Stimulated activated CD8-positive, alpha-beta memory T cell treated with anti-CD3 and anti-CD28 coated beads, Interleukin-12 subunit alpha, Interleukin-12 subunit beta, amount 100 ng/mL, for 1 hour (primary cell): ENCODE results near the gene NCMAP.
"Not testable (repeated sequence)": the region's sequence is repeated elsewhere in the genome, so short reads cannot be mapped to it uniquely, and the experiment has no call there.

Experiments
- DNase-seq: peaks from one replicate; pipeline ENCODE4 v3.0.0-alpha.2; 2020; ENCODE audit warnings: low read depth

The NCMAP gene, protein sequence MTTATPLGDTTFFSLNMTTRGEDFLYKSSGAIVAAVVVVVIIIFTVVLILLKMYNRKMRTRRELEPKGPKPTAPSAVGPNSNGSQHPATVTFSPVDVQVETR

DNA sequence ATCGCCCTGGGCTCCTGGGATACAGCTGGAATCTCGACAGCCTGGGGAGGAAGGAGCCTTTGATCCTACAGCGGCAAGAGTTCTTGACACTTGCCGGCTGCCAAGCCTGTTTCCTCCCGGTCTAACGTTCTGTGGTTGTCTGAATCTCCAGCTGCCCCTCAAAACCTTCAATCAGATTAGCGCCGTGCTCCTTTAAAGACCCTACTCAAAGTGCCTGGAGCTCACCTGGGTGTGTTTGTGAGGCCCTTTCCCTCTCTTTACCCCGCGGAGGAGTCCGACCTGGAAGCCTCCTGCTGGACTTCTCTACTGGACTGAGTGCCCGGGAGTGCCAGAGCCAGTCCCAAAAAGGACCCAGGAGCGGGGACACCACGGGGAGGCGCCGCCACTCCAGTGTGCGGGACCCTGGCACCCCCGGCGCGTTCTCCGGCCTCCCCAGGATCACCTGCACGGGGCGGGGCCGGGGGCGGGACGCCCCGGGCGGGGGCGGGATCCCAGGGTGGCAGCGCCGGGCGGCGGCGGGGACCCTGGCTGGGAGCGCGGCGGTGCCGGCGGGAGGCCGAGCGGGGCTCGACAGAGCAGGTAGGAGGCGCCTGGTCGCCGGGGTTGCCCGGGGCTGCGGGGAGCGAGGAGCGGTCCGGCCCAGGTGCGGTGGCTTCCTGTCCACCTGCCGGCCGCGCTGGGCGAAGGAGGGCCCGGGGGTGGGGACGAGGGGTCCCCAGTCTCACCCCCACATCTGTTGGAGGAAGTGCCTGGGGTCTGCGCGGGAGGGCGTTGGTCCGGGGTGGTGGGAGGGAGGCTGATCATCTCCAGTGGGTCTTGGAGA lies at the start of gene NCMAP:
NCMAP (plus strand) TSS at position 497 of the 823 bp plus-strand sequence. CDS start 39,344 bp downstream, outside the sequence.
- DNase-seq: peak; percentile 26

DNA sequence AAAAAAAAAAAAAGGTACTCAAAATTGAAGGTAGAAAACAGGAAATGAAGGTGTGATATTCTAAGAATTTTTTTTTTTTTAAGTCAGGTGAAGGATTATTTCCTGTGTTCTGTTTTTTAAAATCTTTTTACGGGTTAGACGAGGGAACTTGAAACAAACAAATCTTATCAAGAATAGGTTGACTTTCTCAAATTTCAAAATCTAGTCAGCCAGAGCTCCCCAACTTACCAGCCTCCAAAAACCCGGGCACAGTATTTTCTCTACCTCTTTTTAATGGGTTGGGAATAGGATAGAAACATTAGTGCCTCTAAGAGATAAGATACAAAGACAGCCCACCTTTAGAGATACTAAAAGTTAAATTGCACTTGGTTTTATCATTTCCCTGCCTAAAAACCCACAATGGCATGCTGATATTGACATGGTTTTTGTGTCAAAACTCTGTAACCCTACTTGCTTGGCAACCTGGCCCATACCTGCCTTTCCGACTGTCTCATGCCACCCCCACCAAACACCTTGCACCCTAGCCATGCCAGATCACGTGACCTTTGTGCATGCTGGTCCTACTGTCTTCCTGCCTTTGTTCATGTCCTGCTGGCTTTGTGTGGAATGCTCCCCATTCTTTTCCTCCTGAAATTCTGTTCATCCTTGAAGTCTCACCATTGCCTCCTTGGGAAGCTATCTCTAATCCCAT lies 49.1 kb upstream of the NCMAP start:
- no peak for DNase-seq

DNA sequence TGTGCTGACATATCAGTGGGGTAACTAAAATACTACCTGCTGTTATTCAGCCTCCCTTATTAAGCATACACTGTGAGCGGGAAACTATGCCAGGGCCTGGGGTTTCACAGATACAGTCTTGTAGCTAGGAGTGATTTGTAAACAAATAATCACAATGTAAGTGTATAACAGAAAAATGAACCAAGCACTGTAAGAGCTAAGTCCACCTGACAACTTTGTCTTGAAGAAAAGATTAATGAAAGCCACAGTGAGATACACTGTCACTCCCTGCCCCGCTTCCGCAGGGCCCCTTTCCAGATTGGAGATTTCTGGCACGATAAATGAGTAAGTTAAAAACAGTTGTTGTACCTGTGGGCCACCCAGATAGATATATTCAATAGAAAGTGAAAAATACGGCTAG lies 48.5 kb upstream of the NCMAP start:
- no peak for DNase-seq

- DNase-seq: no peak
These were observed 47.0 kb upstream of the NCMAP start for GRCh38 chr1:24508911-24509310.

DNA sequence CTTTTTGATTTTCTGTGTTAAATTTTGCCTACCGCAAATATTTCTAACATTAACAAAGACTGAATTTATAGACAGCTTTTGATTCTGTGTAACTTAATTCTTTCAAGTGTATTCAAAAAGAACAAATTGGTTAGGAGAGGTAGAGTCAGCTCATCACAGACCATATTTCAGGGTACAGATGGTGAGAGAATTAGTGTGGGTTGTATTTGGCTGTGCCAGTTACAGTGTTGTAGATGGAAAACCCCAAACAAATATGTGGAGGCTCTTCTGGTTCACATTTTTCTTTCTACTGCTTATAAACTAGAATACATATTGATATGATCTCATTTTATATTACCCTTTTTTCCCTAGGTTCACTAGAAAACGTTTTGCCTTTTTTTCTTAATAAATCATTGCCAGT lies 42.2 kb upstream of the NCMAP start:
- DNase-seq: no peak

- DNase-seq: no peak
These were observed 40.9 kb upstream of the NCMAP start for GRCh38 chr1:24514946-24515345.

DNA sequence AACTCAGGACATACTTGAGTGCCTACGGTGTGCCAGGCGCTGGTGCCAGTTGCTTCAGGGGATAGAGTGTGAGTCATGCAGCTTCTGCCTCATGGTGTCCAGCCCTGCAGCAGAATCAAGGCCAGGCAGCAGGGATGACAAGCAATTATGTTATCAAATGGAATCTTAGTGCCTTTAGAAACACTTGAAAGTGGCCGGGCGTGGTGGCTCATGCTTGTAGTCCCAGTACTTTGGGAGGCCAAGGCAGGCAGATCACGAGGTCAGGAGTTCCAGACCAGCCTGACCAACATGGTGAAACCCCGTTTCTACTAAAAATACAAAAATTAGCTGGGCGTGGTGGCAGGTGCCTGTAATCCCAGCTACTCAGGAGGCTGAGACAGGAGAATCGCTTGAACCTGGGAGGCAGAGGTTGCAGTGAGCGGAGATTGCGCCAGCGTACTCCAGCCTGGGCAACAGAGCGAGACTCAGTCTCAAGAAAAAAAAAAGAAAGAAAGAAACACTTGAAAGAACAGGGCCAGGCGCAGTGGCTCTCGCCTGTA lies 40.1 kb upstream of the NCMAP start:
- not testable (repeated sequence) for DNase-seq

GRCh38 chr1:24516506-24516905 lies 39.4 kb upstream of the NCMAP start:
- DNase-seq: no peak

GRCh38 chr1:24517898-24518297 lies 38.0 kb upstream of the NCMAP start:
- no peak for DNase-seq

GRCh38 chr1:24520282-24520681 lies 35.6 kb upstream of the NCMAP start:
- not testable (repeated sequence) for DNase-seq

DNA sequence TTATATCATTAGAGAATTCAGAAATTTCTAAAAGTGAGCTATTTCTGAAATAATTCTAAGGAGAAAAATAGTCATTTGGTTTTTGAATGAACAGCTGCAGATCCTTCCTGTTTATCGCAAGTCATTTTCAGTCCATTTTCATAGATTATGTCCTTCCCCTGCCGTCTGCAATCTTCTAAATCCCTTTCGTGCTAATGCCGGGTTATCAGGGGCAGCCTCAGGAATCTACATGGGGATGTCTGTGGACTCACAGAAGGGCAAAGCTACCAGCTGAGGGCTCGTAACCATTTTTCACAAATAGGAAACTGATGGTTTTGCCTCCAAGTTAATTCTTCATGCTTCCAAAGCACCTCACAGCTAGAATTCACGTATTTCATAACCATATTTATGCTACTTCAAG lies 30.3 kb upstream of the NCMAP start:
- no peak for DNase-seq

DNA sequence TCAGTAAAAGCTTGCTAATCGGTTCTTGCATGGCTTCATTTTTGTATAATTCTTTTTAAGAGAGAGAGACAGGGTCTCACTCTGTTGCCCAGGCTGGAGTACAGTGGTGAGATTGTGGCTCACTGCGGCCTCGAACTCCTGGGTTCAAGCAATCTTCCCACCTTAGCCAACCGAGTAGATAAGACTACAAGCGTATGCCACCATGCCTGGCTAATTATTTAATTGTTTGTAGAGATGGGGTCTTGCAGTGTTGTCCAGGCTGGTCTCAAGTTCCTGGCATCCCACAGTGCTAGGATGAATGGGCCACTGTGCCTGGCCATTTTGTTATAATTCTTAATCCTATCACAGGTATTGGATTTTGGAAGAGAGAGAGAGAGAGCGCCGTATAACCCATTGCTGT lies 29.8 kb upstream of the NCMAP start:
- no peak for DNase-seq

DNA sequence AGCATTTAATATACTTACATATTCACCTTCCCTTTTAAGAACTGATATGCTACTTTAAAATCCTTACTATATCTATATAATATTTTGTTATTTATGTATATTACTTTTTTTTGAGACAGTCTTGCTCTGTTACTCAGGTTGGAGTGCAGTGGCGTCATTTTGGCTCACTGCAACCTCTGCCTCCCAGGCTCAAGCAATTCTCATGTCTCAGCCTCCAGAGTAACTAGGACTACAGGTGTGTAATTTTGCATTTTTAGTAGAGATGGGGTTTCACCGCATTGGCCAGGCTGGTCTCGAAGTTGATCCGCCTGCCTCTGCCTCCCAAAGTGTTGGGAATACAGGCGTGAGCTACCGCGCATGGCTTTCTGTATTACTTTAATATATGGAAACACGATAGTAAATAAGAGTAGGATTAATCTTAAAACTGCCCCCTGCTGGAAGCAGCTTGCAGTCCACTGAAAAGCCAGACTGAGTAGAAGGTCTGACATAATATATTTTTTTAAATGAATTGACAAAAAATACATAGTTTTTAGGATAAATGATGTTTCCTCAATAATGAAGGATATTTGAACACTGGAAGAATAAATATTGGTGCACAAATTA lies 28.8 kb upstream of the NCMAP start:
- DNase-seq: peak; percentile 39

GRCh38 chr1:24528744-24529143 lies 27.1 kb upstream of the NCMAP start:
- no peak for DNase-seq

DNA sequence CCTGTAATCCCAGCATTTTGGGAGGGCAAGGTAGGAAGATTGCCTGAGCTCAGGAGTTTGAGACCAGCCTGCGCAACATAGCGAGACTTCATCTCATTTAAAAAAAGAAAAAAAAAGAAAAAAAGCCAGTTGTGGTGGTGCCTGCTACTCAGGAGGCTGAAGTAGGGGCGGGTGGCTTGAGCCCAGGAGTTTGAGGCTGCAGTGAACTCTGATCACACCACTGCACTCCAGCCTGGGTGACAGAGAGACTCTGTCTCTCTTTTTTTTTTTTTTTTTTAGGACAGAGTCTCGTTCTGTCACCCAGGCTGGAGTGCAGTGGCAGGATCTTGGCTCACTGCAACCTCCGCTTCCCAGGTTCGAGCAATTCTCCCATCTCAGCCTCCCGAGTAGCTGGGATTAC lies 26.6 kb upstream of the NCMAP start:
- DNase-seq: not testable (repeated sequence)

DNA sequence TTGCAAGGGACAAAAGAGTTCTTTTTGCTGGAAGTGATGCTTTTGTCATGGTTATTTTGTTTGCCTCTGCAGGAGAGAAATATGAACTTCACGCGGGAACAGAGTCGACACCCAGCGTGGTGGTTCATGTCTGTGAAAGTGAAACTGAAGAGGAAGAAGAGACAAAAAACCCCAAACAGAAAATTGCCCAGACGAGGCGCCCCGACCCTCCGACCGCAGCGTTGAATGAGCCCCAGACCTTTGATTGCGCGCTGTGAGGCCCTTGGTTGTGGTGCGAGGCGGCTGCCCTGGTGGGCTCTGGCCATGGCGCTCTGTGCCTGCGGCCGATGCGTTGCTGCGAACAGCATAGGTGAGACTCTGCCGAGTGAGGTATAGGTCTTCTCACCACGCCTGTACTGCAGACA lies 20.9 kb upstream of the NCMAP start:
- DNase-seq: peak; percentile 47

DNA sequence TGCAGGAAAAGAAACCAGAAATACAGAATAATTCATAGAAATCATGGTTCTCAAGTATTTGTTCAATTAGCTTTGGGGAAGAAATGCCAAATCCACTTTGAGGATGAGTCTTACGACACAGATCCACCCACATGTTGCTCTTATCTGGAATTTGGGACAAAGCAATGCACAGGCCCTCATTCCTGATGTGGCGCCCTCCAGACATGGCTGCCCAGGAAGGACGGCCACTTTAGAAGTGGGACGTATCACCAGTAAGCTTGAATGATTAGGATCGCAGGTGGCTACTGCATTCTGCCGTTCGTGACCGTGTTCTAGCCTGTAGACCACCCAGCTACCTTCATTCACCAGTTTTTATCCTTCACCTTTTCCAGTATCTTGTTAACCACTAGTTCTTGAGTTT lies 20.1 kb upstream of the NCMAP start:
- no peak for DNase-seq

DNA sequence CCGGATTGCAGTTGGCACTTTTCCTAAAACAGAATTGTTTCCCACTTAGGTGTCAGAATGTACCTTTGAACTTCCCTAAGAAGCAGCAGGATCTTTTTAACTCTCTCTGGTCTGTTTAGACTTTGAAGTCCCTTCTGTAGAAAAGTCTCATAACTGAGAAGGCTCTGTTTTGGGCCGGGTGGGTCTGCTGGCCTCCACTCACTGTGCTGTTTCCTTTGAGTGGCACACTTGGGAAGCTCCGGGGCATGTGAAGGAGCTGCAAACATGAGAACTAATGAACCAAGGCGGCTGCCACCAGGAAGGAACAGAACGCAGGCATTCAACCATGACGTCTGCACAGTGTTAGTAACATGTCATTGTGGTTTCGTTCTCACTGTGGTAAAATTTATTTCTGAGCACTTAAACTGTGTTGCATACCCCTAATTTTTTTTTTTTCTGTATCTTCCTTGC lies 19.5 kb upstream of the NCMAP start:
- peak; percentile 66 for DNase-seq

DNA sequence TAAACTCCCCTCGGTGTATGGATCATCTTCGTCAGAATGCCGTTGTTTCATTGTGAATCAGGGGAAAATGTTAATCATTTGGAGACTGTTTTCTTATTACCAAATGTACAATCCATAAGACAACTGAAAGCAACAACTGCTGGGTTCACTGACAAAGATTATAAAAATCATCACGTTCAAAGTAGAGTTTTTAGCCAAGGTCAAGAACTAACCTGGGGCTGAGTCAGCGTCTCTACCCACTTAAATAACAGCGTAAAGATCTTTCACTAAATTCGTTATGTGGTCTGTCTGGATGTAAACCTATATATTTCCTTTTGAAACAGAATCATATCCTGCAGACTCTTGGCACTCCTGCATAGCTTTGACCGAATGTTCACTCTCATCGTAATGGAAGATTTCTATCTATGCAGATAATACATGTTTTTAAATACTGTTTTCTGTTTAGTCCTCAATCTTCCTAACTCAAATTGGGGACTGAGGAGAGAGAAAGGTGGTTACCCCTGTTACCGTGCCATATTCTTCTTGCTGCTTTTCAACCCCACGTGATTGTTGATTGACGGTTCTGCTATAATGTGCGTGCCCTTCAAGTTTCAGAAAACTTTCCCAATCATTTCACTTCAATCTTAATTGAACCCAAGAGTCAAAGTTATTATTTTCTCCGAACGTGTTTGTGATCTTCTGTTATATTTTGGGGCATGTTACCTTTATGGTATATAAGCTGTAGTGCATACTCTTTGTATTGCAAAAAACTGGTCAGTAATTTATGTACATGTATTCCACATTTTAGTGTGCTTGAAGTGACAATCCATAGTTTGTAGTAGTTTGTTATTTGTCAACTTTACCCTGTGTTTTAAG lies 15.6 kb upstream of the NCMAP start:
- no peak for DNase-seq

- no peak for DNase-seq
These were observed 14.8 kb upstream of the NCMAP start for GRCh38 chr1:24540906-24541710.
